Measurements from ENCODE around the gene AXIN2. TPM values are rescaled to one million over a fixed set of nuclear protein-coding genes. Genes with fewer than 3 reads are reported as not detected.
"Not testable (repeated sequence)": the region's sequence is repeated elsewhere in the genome, so short reads cannot be mapped to it uniquely, and the experiment has no call there.

Gene AXIN2
- total RNA-seq, 1 experiment from 2014 or later = 4.9 TPM

- DNase-seq (ENCODE audit: low read depth) = peak; percentile 51
These were observed 42.0 kb downstream of the AXIN2 start for GRCh38 chr17:65519462-65519861.

GRCh38 chr17:65518256-65518655, 43.2 kb downstream of the AXIN2 start:
- DNase-seq (ENCODE audit: low read depth) = peak; percentile 15

GRCh38 chr17:65515959-65516948, 45.2 kb downstream of the AXIN2 start:
- DNase-seq (ENCODE audit: low read depth) = no peak

- no peak for DNase-seq (ENCODE audit: low read depth)
These were observed 45.9 kb downstream of the AXIN2 start for GRCh38 chr17:65515512-65515911.

GRCh38 chr17:65514541-65514940, 46.9 kb downstream of the AXIN2 start:
- DNase-seq (ENCODE audit: low read depth) = peak; percentile 66

- DNase-seq (ENCODE audit: low read depth) = peak; percentile 73
These were observed 47.4 kb downstream of the AXIN2 start for GRCh38 chr17:65514082-65514481.

GRCh38 chr17:65511316-65511715, 50.1 kb downstream of the AXIN2 start:
- no peak for DNase-seq (ENCODE audit: low read depth)

- no peak for DNase-seq (ENCODE audit: low read depth)
These were observed 52.4 kb downstream of the AXIN2 start for GRCh38 chr17:65509032-65509431.

GRCh38 chr17:65504673-65505072, 56.8 kb downstream of the AXIN2 start:
- DNase-seq (ENCODE audit: low read depth) = not testable (repeated sequence)

- no peak for DNase-seq (ENCODE audit: low read depth)
These were observed 57.3 kb downstream of the AXIN2 start for GRCh38 chr17:65504141-65504540.

- no peak for DNase-seq (ENCODE audit: low read depth)
These were observed 57.9 kb downstream of the AXIN2 start for GRCh38 chr17:65503557-65503956.

- peak; percentile 11 for DNase-seq (ENCODE audit: low read depth)
These were observed 62.6 kb downstream of the AXIN2 start for GRCh38 chr17:65498816-65499215.

- DNase-seq (ENCODE audit: low read depth) = no peak
These were observed 64.6 kb downstream of the AXIN2 start for GRCh38 chr17:65496801-65497200.

GRCh38 chr17:65495122-65496055, 66.1 kb downstream of the AXIN2 start:
- DNase-seq (ENCODE audit: low read depth) = no peak

GRCh38 chr17:65489413-65490155, 71.9 kb downstream of the AXIN2 start:
- DNase-seq (ENCODE audit: low read depth) = no peak

- DNase-seq (ENCODE audit: low read depth) = no peak
These were observed 72.8 kb downstream of the AXIN2 start for GRCh38 chr17:65488665-65489064.

- DNase-seq (ENCODE audit: low read depth) = no peak
These were observed 73.5 kb downstream of the AXIN2 start for GRCh38 chr17:65487990-65488389.

- DNase-seq (ENCODE audit: low read depth) = no peak
These were observed 74.3 kb downstream of the AXIN2 start for GRCh38 chr17:65487161-65487560.

GRCh38 chr17:65485388-65486299, 75.8 kb downstream of the AXIN2 start:
- no peak for DNase-seq (ENCODE audit: low read depth)

- DNase-seq (ENCODE audit: low read depth) = not testable (repeated sequence)
These were observed 77.0 kb downstream of the AXIN2 start for GRCh38 chr17:65484405-65484804.
